Uterus (tissue), 4 donors: ENCODE measurements around the gene IQSEC3. TPM values are rescaled to one million over a fixed set of nuclear protein-coding genes. Genes with fewer than 3 reads are reported as not detected.

ENCODE experiments used
- DNase-seq, 2 donors: peaks; one replicate each; pipeline ENCODE4 v3.0.0-alpha.2; 2019 to 2020
- H3K27ac ChIP-seq, 2 donors: fragments of 200-600 bp; sonication (generic); 1 replicate in 1 of 2; 2 replicates in 1 of 2; pipeline ENCODE4 v1.5.1; 2016 to 2018
- H3K27me3 ChIP-seq, 2 donors: fragments of 200-600 bp; sonication (generic); one replicate each; pipeline ENCODE4 v1.5.1; 2018 to 2019; ENCODE audit warnings: control low read depth in 1 of 2
- H3K36me3 ChIP-seq, 2 donors: fragments of 200-600 bp; sonication (generic); one replicate each; pipeline ENCODE4 v1.5.1; 2019; ENCODE audit warnings: control low read depth in 1 of 2
- H3K4me1 ChIP-seq, 2 donors: fragments of 200-600 bp; sonication (generic); one replicate each; pipeline ENCODE4 v1.5.1; 2018 to 2019; ENCODE audit warnings: control low read depth in 1 of 2
- H3K4me3 ChIP-seq, 2 donors: fragments of 200-600 bp; sonication (generic); 1 replicate in 1 of 2; 2 replicates in 1 of 2; pipeline ENCODE4 v1.5.1; 2018 to 2019; ENCODE audit warnings: mild to moderate bottlenecking in 1 of 2
- H3K9me3 ChIP-seq, 2 donors: fragments of 200-600 bp; sonication (generic); one replicate each; pipeline ENCODE4 v1.5.1; 2019; ENCODE audit warnings: control low read depth in 1 of 2
- POLR2A ChIP-seq, 2 donors: fragments of 450-650 bp; IDR thresholded peaks; one replicate each; pipeline ENCODE4 v1.6.1; 2016; ENCODE audit warnings: antibody characterized with exemption in 2 of 2, mild to moderate bottlenecking in 1 of 2, moderate library complexity in 1 of 2
- intact Hi-C: fragments of 100-400 bp; cut with DNase I; formaldehyde crosslinking; loops from one replicate; pipeline ENCODE4 v1.15.1; 2023; ENCODE audit warnings: low total_unique reads
- total RNA-seq, 4 donors: library from RNA; depleted of rRNA in 3 of 4; stranded (reverse); fragments of >200 nt in 3 of 4; gene quantifications; one replicate each; pipeline versions ENCODE4 v1.1.0 to v1.2.4, GENCODE V29; 2014 to 2023
- TF ChIP-seq, protein P1 (sequence below), 4 experiments: fragments of 200-600 bp in 2 of 4; fragments of 450-650 bp in 2 of 4; sonication (generic) in 2 of 4; IDR thresholded peaks; one replicate each; pipeline ENCODE4 v1.5.1; 2016 to 2019; ENCODE audit warnings: antibody characterized with exemption in 4 of 4, mild to moderate bottlenecking in 2 of 4, moderate library complexity in 1 of 4
- donor health status: DM: yes; HTN: yes; CAD: no.

The IQSEC3 gene
- total RNA-seq, 4 donors from 2014 or later = under 0.01 to 2.9 (median 1.3) TPM

DNA sequence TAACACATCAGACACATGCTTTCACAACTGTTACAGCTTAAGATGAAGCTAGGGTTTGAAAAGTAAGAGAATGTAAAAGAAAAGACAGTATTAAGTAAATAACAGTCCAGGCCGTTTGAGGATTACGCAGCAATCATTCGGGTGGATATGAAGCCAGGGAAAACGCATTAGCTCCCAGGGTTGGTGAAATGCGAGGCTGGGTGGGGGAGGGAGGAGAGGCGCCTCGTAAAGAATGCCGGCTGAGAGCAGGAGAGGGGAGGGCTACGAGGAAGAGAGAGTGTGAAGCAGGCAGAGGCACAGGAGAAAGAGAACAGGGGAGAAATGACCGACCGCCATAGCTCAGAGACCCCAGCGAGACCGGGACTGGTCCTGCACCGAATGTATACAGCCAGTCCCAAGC, 73.0 kb downstream of the IQSEC3 start:
- H3K4me1 ChIP-seq = no peaks in the 10 kb centered on the region
- intact Hi-C loops = no loop called here
- no peak for TF ChIP-seq POLR2A (IDR thresholded peaks at IDR 0.05)
- TF ChIP-seq, protein P1, sequence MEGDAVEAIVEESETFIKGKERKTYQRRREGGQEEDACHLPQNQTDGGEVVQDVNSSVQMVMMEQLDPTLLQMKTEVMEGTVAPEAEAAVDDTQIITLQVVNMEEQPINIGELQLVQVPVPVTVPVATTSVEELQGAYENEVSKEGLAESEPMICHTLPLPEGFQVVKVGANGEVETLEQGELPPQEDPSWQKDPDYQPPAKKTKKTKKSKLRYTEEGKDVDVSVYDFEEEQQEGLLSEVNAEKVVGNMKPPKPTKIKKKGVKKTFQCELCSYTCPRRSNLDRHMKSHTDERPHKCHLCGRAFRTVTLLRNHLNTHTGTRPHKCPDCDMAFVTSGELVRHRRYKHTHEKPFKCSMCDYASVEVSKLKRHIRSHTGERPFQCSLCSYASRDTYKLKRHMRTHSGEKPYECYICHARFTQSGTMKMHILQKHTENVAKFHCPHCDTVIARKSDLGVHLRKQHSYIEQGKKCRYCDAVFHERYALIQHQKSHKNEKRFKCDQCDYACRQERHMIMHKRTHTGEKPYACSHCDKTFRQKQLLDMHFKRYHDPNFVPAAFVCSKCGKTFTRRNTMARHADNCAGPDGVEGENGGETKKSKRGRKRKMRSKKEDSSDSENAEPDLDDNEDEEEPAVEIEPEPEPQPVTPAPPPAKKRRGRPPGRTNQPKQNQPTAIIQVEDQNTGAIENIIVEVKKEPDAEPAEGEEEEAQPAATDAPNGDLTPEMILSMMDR (IDR thresholded peaks at IDR 0.05) = no peak
- H3K36me3 ChIP-seq = no peaks in the 10 kb centered on the region
- no peaks in the 10 kb centered on the region for H3K27me3 ChIP-seq
- peak overlapping the region; percentile 21 to 33 for H3K4me3 ChIP-seq
- peak overlapping the region in 1 of 2 donors; percentile 2 for H3K27ac ChIP-seq
- no peak for DNase-seq
- no peaks in the 10 kb centered on the region for H3K9me3 ChIP-seq

DNA sequence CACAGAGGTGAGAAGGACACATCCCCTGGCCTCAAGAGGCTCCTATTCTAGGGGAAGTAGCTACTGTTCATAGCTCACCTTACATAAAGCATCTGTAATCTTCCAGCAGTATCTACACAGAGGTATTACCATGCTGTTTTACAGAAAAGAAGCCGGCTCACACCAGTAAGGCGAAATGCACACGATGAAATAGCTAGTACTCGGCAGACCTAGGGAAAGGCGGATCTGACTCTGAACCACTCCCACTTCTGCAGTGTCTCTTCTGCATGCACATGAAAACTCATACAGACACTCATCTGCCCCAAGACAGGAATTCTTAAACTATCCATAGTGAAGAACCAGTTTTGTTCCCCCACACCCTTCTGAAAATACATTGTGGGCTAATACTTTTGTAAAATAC, 73.6 kb downstream of the IQSEC3 start:
- DNase-seq = no peak
- H3K4me3 ChIP-seq = no peak overlapping the region
- intact Hi-C loops = no loop called here

DNA sequence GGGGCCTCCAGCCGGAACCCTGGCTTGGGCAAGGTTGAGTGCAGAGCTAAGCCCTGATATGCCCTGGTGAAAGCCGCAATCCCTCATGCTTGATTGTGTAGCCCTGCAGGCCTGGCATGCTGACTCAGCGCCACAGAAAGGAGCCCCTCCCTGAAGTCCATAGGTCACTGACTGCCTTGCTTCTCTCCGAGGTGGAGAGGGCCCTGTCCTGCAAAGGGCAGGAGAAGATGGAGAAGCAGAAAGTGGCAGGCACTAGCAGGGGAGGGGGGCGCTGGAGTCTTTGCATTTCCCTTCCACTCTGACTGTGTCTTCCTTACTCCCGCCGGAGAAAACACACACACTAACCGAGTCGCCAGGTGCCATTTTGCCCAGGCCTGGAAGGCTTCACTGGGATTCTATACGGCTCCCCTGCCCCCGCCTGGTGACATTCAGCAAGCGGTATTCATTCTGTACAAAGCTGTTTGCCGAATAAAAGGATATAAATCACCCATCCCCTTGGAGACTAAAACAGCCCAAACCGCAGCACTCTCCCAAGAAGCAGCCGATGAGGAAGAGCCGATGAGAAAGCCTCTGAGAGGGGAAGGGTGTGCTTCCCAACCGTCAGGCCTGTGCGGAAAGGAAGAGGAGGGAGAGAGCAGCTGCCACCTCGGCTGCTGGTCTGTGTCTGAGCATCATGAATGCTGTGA, 77.5 kb downstream of the IQSEC3 start:
- DNase-seq = no peak
- TF ChIP-seq, protein P1 (IDR thresholded peaks at IDR 0.05) = no peak
- TF ChIP-seq POLR2A (IDR thresholded peaks at IDR 0.05) = no peak
- no peaks in the 10 kb centered on the region for H3K36me3 ChIP-seq

More for the DNA sequence above, 73.6 kb downstream of the IQSEC3 start:
- Histone ChIP-seq H3K27me3 (no peaks in the 10 kb centered on the region), H3K9me3 (no peaks in the 10 kb centered on the region), H3K4me1 (no peaks in the 10 kb centered on the region), H3K27ac (no peak overlapping the region), H3K36me3 (no peaks in the 10 kb centered on the region)
- TF ChIP-seq, protein P1 (IDR thresholded peaks at IDR 0.05) = no peak
- no peak for TF ChIP-seq POLR2A (IDR thresholded peaks at IDR 0.05)

DNA sequence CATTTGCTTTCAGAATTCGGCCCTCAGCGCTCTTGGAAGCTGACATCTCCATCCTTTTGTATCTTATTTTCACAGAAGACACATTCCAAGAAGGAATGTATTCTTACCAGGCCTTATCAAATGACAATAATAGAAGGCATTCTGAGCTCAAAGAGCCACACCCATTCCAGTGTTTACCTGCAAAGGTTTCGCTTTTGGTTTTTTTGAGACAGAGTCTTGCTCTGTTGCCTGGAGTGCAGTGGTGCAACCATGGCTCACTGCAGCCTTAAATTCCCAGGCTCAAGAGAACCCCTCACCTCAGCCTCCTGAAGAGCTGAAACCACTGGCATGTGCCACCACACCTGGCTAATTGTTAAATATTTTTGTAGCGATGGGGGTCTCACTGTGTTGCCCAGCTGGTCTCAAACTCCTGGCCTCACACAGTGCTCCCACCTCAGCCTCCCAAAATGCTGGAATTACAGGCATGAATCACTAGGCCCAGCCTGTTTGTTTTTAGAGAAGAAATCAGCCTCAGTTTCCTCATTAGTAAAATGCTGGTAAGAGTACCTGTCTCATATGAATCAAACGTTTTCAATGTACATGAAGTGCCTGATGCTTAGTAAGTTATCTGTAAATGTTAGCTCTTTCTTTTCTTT, 78.2 kb downstream of the IQSEC3 start:
- no peaks in the 10 kb centered on the region for H3K36me3 ChIP-seq
- H3K4me1 ChIP-seq = no peaks in the 10 kb centered on the region
- TF ChIP-seq, protein P1 (IDR thresholded peaks at IDR 0.05) = no peak
- no peak for TF ChIP-seq POLR2A (IDR thresholded peaks at IDR 0.05)
- no peaks in the 10 kb centered on the region for H3K27me3 ChIP-seq
- H3K4me3 ChIP-seq = no peak overlapping the region
- H3K9me3 ChIP-seq = no peaks in the 10 kb centered on the region
- intact Hi-C loops = no loop called here
- H3K27ac ChIP-seq = no peak overlapping the region
- DNase-seq = no peak

More for the DNA sequence above, 77.5 kb downstream of the IQSEC3 start:
- Histone ChIP-seq H3K4me1 (no peaks in the 10 kb centered on the region), H3K27ac (no peak overlapping the region), H3K4me3 (no peak overlapping the region), H3K27me3 (no peaks in the 10 kb centered on the region), H3K9me3 (no peaks in the 10 kb centered on the region)
- intact Hi-C loops = no loop called here

DNA sequence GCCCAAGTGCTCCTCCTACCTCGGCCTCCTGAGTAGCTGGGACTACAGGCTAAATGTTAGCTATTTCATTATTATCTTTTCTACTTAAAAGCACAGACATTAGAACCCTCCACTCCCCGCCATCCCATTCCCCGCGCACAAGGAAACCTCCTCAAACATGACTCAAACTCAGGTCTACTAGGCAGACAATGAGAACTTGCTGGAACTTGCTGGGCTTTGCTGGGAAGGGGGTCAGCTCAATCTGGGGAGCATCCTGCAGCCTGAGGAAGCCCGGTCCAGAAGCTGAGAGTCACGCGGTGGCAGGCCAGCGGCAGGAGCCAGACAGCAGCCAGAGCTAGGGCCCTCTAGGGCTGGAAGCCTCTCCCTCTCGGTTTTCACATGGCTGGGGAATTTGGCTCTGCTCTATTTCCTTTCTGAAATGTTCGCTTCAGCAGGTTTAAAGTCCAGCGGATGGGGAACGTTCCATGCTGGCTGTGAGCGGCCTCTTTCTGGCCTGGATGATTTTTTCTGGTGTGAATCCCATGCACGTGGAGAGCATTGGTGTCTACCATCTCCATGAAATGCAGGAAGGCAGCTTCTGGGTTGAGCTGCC, 78.9 kb downstream of the IQSEC3 start:
- DNase-seq = no peak
- intact Hi-C loops = no loop called here
- TF ChIP-seq POLR2A (IDR thresholded peaks at IDR 0.05) = no peak
- TF ChIP-seq, protein P1 (IDR thresholded peaks at IDR 0.05) = no peak
- Histone ChIP-seq H3K27me3 (no peaks in the 10 kb centered on the region), H3K9me3 (no peaks in the 10 kb centered on the region), H3K4me3 (no peak overlapping the region), H3K4me1 (no peaks in the 10 kb centered on the region), H3K36me3 (no peaks in the 10 kb centered on the region), H3K27ac (no peak overlapping the region)
